OCI-LY1 (cell line): ENCODE measurements around the gene TUBA1A.
"Not testable (repeated sequence)": the region's sequence is repeated elsewhere in the genome, so short reads cannot be mapped to it uniquely, and the experiment has no call there.

ENCODE experiments used
- H2AFZ ChIP-seq: fragments of 200-600 bp; sonication (generic), shearing (Covaris generic); 2 replicates; pipeline ENCODE4 v1.6.0; 2014; ENCODE audit warnings: antibody characterized with exemption, mild to moderate bottlenecking, low read length
- H3F3A ChIP-seq: fragments of 200-600 bp; sonication (generic), shearing (Covaris generic); 2 replicates; pipeline ENCODE4 v1.6.0; 2014; ENCODE audit warnings: mild to moderate bottlenecking, antibody characterized with exemption, low read length, moderate library complexity; ENCODE audit not compliant: insufficient read depth
- H3K27ac ChIP-seq: fragments of 200-600 bp; sonication (generic); 2 replicates; pipeline ENCODE4 v1.5.1; 2014; ENCODE audit warnings: low read length, mixed run types, mild to moderate bottlenecking, low read depth; ENCODE audit not compliant: poor library complexity, severe bottlenecking
- H3K27me3 ChIP-seq: fragments of 200-600 bp; sonication (generic); 2 replicates; pipeline ENCODE4 v1.6.0; 2014; ENCODE audit warnings: antibody characterized with exemption, mild to moderate bottlenecking, low read length, moderate library complexity; ENCODE audit not compliant: insufficient read depth
- H3K36me3 ChIP-seq: fragments of 200-600 bp; sonication (generic); 2 replicates; pipeline ENCODE4 v1.6.1; 2014; ENCODE audit warnings: mild to moderate bottlenecking, antibody characterized with exemption, low read length, moderate library complexity, mixed read lengths; ENCODE audit not compliant: insufficient read depth
- H3K4me1 ChIP-seq: fragments of 200-600 bp; sonication (generic); 2 replicates; pipeline ENCODE4 v1.5.1; 2014; ENCODE audit warnings: mild to moderate bottlenecking, low read length, moderate library complexity; ENCODE audit not compliant: insufficient read depth, severe bottlenecking
- H3K4me2 ChIP-seq: fragments of 200-600 bp; sonication (generic), shearing (Covaris generic); 2 replicates; pipeline ENCODE4 v1.6.1; 2014; ENCODE audit warnings: low read length
- H3K4me3 ChIP-seq: fragments of 200-600 bp; sonication (generic); 2 replicates; pipeline ENCODE4 v1.5.1; 2014; ENCODE audit warnings: low read length, low read depth, mild to moderate bottlenecking, mixed read lengths; ENCODE audit not compliant: poor library complexity, severe bottlenecking
- H3K79me2 ChIP-seq: fragments of 200-600 bp; shearing (Covaris generic); 2 replicates; pipeline ENCODE4 v1.6.1; 2016; ENCODE audit warnings: mixed run types, low read length, mixed read lengths; ENCODE audit not compliant: insufficient read depth
- H3K9ac ChIP-seq: fragments of 200-600 bp; sonication (generic), shearing (Covaris generic); 2 replicates; pipeline ENCODE4 v1.6.1; 2014; ENCODE audit warnings: mild to moderate bottlenecking, low read length, mixed read lengths
- H3K9me2 ChIP-seq: fragments of 200-600 bp; sonication (generic), shearing (Covaris generic); 2 replicates; pipeline ENCODE4 v1.6.1; 2014; ENCODE audit warnings: low read depth, mild to moderate bottlenecking, low read length, mixed read lengths
- H3K9me3 ChIP-seq: fragments of 200-600 bp; shearing (Covaris generic); 2 replicates; pipeline ENCODE4 v1.6.1; 2014; ENCODE audit warnings: low read length, mixed read lengths
- H4K20me1 ChIP-seq: fragments of 200-600 bp; sonication (generic), shearing (Covaris generic); 2 replicates; pipeline ENCODE4 v1.6.0; 2016; ENCODE audit warnings: mild to moderate bottlenecking, low read length; ENCODE audit not compliant: insufficient read depth
- CTCF ChIP-seq: fragments of 200-600 bp; sonication (generic), shearing (Covaris generic); IDR thresholded peaks from 2 replicates; pipeline ENCODE4 v1.5.1; 2017; ENCODE audit warnings: mild to moderate bottlenecking, antibody characterized with exemption, low read length, moderate library complexity, mixed read lengths
- EZH2 ChIP-seq: fragments of 200-600 bp; sonication (generic), shearing (Covaris generic); IDR thresholded peaks from 2 replicates; pipeline ENCODE4 v1.8.0; 2017; ENCODE audit warnings: borderline replicate concordance, mixed run types, mild to moderate bottlenecking, antibody characterized with exemption, low read length, moderate library complexity, mixed read lengths

TUBA1A gene

GRCh38 chr12:49187184-49187583, 1.7 kb downstream of the TUBA1A start:
- H2AFZ ChIP-seq, result no peak overlapping the region
- no peak overlapping the region for H3K27ac ChIP-seq
- peak overlapping the region; percentile 96 for H3K4me3 ChIP-seq
- peaks cover 15% of the 10 kb centered on the region for H3K79me2 ChIP-seq
- H3K27me3 ChIP-seq, result no peaks in the 10 kb centered on the region
- H4K20me1 ChIP-seq, result no peaks in the 10 kb centered on the region
- no peak for TF ChIP-seq CTCF
- TF ChIP-seq EZH2, result no peak
- peaks cover 27% of the 10 kb centered on the region for H3K36me3 ChIP-seq
- H3K4me2 ChIP-seq, result peak overlapping the region; percentile 85
- H3K9me2 ChIP-seq, result no peaks in the 10 kb centered on the region
- H3K9me3 ChIP-seq, result no peaks in the 10 kb centered on the region
- peaks cover 30% of the 10 kb centered on the region for H3K4me1 ChIP-seq
- H3K9ac ChIP-seq, result peak overlapping the region; percentile 91; the same call in 1 of the 2 replicates
- no peaks in the 10 kb centered on the region for H3F3A ChIP-seq

GRCh38 chr12:49186307-49186706, 2.6 kb downstream of the TUBA1A start:
- not testable (repeated sequence) for H3K27ac ChIP-seq, H3K27me3 ChIP-seq, H3K9ac ChIP-seq, H4K20me1 ChIP-seq, H3K9me3 ChIP-seq, H2AFZ ChIP-seq, H3K4me3 ChIP-seq, H3F3A ChIP-seq, H3K4me2 ChIP-seq, H3K9me2 ChIP-seq
- peaks cover 15% of the 10 kb centered on the region for H3K79me2 ChIP-seq
- peaks cover 27% of the 10 kb centered on the region for H3K36me3 ChIP-seq
- peaks cover 30% of the 10 kb centered on the region for H3K4me1 ChIP-seq

GRCh38 chr12:49184697-49185096, 4.2 kb downstream of the TUBA1A start:
- H3K9me2 ChIP-seq, H3K9me3 ChIP-seq, H3F3A ChIP-seq, H3K4me2 ChIP-seq, H3K27me3 ChIP-seq, H4K20me1 ChIP-seq, H3K4me3 ChIP-seq, H3K9ac ChIP-seq, H2AFZ ChIP-seq, H3K27ac ChIP-seq: not testable (repeated sequence)
- H3K79me2 ChIP-seq, result peaks cover 15% of the 10 kb centered on the region
- H3K36me3 ChIP-seq, result peaks cover 27% of the 10 kb centered on the region
- peaks cover 14% of the 10 kb centered on the region for H3K4me1 ChIP-seq

GRCh38 chr12:49183214-49183950, 5.5 kb downstream of the TUBA1A start:
- not testable (repeated sequence) for H3K9me3 ChIP-seq, H3F3A ChIP-seq, H3K27ac ChIP-seq, H2AFZ ChIP-seq, H3K9ac ChIP-seq, H3K4me1 ChIP-seq, H4K20me1 ChIP-seq, H3K4me2 ChIP-seq, H3K9me2 ChIP-seq, H3K4me3 ChIP-seq, H3K27me3 ChIP-seq
- Histone ChIP-seq H3K36me3 (peaks cover 27% of the 10 kb centered on the region), H3K79me2 (peaks cover 14% of the 10 kb centered on the region)
